HG03066 (cell line): Measurements from ENCODE around the gene SRPK1.
"Not testable (repeated sequence)": the region's sequence is repeated elsewhere in the genome, so short reads cannot be mapped to it uniquely, and the experiment has no call there.

Experiments
- ATAC-seq: cut with Tn5 transposase; IDR thresholded peaks from one replicate; pipeline ENCODE4 v1.9.1; 2021; ENCODE audit warnings: low read depth; ENCODE audit not compliant: unreplicated experiment

The SRPK1 gene

GRCh38 chr6:35933844-35934243 lies 12.9 kb upstream of the SRPK1 start:
- ATAC-seq, result no peak

GRCh38 chr6:35931873-35932272 lies 11.0 kb upstream of the SRPK1 start:
- ATAC-seq, result not testable (repeated sequence)

GRCh38 chr6:35931120-35931561 lies 10.2 kb upstream of the SRPK1 start:
- no peak for ATAC-seq

- ATAC-seq, result no peak
Measured at GRCh38 chr6:35929601-35930000, 8.7 kb upstream of the SRPK1 start.

GRCh38 chr6:35926509-35927215 lies 5.8 kb upstream of the SRPK1 start:
- no peak for ATAC-seq

GRCh38 chr6:35925961-35926360 lies 5.1 kb upstream of the SRPK1 start:
- no peak for ATAC-seq

GRCh38 chr6:35924146-35924545 lies 3.2 kb upstream of the SRPK1 start:
- no peak for ATAC-seq

- no peak for ATAC-seq
Measured at GRCh38 chr6:35922139-35922554, 1.2 kb upstream of the SRPK1 start.

GRCh38 chr6:35919827-35920751 lies 809 bp downstream of the SRPK1 start:
- ATAC-seq, result peak; percentile 30

- ATAC-seq, result no peak
Measured at GRCh38 chr6:35919085-35919826, 1.6 kb downstream of the SRPK1 start.

- ATAC-seq, result not testable (repeated sequence)
Measured at GRCh38 chr6:35916893-35917292, 4.0 kb downstream of the SRPK1 start.

- ATAC-seq, result no peak
Measured at GRCh38 chr6:35916056-35916455, 4.8 kb downstream of the SRPK1 start.

- ATAC-seq, result no peak
Measured at GRCh38 chr6:35914536-35914935, 6.4 kb downstream of the SRPK1 start.

GRCh38 chr6:35911871-35912653 lies 8.8 kb downstream of the SRPK1 start:
- no peak for ATAC-seq

- not testable (repeated sequence) for ATAC-seq
Measured at GRCh38 chr6:35909571-35909970, 11.3 kb downstream of the SRPK1 start.

- not testable (repeated sequence) for ATAC-seq
Measured at GRCh38 chr6:35908753-35909401, 12.0 kb downstream of the SRPK1 start.

- no peak for ATAC-seq
Measured at GRCh38 chr6:35907750-35908149, 13.1 kb downstream of the SRPK1 start.

- no peak for ATAC-seq
Measured at GRCh38 chr6:35906499-35906846, 14.4 kb downstream of the SRPK1 start.

- ATAC-seq, result no peak
Measured at GRCh38 chr6:35905841-35906498, 14.9 kb downstream of the SRPK1 start.
